Measurements from ENCODE around the gene MBLAC1.

MBLAC1 gene

DNA sequence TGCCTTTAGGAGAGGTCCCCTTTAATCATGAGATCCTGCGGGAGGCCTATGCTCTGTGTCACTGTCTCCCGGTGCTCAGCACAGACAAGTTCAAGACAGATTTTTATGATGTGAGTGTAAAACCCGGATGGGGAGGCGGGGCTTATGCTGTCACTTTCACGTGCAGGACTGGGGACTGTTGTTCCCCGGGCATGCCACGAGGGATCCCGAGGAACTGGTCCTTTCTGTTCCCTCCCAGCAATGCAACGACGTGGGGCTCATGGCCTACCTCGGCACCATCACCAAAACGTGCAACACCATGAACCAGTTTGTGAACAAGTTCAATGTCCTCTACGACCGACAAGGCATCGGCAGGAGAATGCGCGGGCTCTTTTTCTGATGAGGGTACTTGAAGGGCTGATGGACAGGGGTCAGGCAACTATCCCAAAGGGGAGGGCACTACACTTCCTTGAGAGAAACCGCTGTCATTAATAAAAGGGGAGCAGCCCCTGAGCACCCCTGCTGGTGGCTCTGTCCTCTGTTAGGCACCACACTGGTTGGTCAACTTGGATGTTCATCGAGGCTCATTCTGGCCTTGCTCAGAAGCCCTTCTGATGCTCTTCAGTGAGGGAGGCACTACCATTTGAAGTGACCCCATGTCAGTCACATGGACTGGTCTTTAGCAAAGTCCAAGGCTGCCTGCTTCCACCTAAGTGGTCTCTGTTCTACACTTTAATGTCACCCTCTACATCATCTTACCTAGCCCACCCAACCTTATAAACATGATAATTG lies 35.2 kb upstream of the MBLAC1 start:
- peak; percentile 7 for ATAC-seq
- peak; percentile 21; the same call in 1 of the 2 replicates for TF ChIP-seq RARB (CRISPR knock-in tag; IDR thresholded peaks at IDR 0.05)
- TF ChIP-seq, protein P1, sequence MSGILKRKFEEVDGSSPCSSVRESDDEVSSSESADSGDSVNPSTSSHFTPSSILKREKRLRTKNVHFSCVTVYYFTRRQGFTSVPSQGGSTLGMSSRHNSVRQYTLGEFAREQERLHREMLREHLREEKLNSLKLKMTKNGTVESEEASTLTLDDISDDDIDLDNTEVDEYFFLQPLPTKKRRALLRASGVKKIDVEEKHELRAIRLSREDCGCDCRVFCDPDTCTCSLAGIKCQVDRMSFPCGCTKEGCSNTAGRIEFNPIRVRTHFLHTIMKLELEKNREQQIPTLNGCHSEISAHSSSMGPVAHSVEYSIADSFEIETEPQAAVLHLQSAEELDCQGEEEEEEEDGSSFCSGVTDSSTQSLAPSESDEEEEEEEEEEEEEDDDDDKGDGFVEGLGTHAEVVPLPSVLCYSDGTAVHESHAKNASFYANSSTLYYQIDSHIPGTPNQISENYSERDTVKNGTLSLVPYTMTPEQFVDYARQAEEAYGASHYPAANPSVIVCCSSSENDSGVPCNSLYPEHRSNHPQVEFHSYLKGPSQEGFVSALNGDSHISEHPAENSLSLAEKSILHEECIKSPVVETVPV (CRISPR knock-in tag; IDR thresholded peaks at IDR 0.05) = peak; percentile 65; the same call in 1 of the 2 replicates
- no peak for TF ChIP-seq POU6F1 (CRISPR knock-in tag; IDR thresholded peaks at IDR 0.05; ENCODE audit: borderline replicate concordance, low read depth)
- no peak for TF ChIP-seq ZC3H10 (CRISPR knock-in tag; IDR thresholded peaks at IDR 0.05)
- TF ChIP-seq, protein P2, sequence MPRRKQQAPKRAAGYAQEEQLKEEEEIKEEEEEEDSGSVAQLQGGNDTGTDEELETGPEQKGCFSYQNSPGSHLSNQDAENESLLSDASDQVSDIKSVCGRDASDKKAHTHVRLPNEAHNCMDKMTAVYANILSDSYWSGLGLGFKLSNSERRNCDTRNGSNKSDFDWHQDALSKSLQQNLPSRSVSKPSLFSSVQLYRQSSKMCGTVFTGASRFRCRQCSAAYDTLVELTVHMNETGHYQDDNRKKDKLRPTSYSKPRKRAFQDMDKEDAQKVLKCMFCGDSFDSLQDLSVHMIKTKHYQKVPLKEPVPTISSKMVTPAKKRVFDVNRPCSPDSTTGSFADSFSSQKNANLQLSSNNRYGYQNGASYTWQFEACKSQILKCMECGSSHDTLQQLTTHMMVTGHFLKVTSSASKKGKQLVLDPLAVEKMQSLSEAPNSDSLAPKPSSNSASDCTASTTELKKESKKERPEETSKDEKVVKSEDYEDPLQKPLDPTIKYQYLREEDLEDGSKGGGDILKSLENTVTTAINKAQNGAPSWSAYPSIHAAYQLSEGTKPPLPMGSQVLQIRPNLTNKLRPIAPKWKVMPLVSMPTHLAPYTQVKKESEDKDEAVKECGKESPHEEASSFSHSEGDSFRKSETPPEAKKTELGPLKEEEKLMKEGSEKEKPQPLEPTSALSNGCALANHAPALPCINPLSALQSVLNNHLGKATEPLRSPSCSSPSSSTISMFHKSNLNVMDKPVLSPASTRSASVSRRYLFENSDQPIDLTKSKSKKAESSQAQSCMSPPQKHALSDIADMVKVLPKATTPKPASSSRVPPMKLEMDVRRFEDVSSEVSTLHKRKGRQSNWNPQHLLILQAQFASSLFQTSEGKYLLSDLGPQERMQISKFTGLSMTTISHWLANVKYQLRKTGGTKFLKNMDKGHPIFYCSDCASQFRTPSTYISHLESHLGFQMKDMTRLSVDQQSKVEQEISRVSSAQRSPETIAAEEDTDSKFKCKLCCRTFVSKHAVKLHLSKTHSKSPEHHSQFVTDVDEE (CRISPR knock-in tag; IDR thresholded peaks at IDR 0.05) = 0 out of 2 replicates have a peak, but pooled peaks have one; percentile 14
- no peak for TF ChIP-seq ZNF8 (CRISPR knock-in tag; IDR thresholded peaks at IDR 0.05)
- peak; percentile 34; the same call in 1 of the 2 replicates for TF ChIP-seq PATZ1 (CRISPR knock-in tag; IDR thresholded peaks at IDR 0.05; ENCODE audit: borderline replicate concordance)
- TF ChIP-seq ZFP3 (CRISPR knock-in tag; IDR thresholded peaks at IDR 0.05) = no peak
- TF ChIP-seq ZFP30 (CRISPR knock-in tag; IDR thresholded peaks at IDR 0.05) = no peak
- TF ChIP-seq GLIS3 (CRISPR knock-in tag; IDR thresholded peaks at IDR 0.05) = peak; percentile 80
- no peak for TF ChIP-seq OSR1 (CRISPR knock-in tag; IDR thresholded peaks at IDR 0.05)
- TF ChIP-seq ARNTL (CRISPR knock-in tag; IDR thresholded peaks at IDR 0.05; ENCODE audit: borderline replicate concordance, low read depth) = no peak
- no peak for TF ChIP-seq PPARA (CRISPR knock-in tag; IDR thresholded peaks at IDR 0.05; ENCODE audit: borderline replicate concordance)
- TF ChIP-seq ZNF70 (CRISPR knock-in tag; IDR thresholded peaks at IDR 0.05) = no peak
- no peak for TF ChIP-seq ZNF565 (CRISPR knock-in tag; conservative IDR thresholded peaks at IDR 0.05; ENCODE audit: low read depth)
- TF ChIP-seq CSDC2 (CRISPR knock-in tag; IDR thresholded peaks at IDR 0.05) = no peak
- no peak for TF ChIP-seq SNAI2 (CRISPR knock-in tag; IDR thresholded peaks at IDR 0.05)
- TF ChIP-seq TCF4 (CRISPR knock-in tag; IDR thresholded peaks at IDR 0.05; ENCODE audit: borderline replicate concordance) = peak; percentile 29; the same call in 1 of the 2 replicates
- TF ChIP-seq ISL1 (CRISPR knock-in tag; IDR thresholded peaks at IDR 0.05) = no peak
- TF ChIP-seq ESRRG (CRISPR knock-in tag; IDR thresholded peaks at IDR 0.05) = no peak
- 0 out of 2 replicates have a peak, but pooled peaks have one; percentile 16 for TF ChIP-seq TOX (CRISPR knock-in tag; IDR thresholded peaks at IDR 0.05; ENCODE audit: borderline replicate concordance)
- TF ChIP-seq BACH2 (CRISPR knock-in tag; IDR thresholded peaks at IDR 0.05; ENCODE audit: borderline replicate concordance) = no peak
- TF ChIP-seq CREB5 (CRISPR knock-in tag; IDR thresholded peaks at IDR 0.05; ENCODE audit: low read depth) = peak; percentile 20; the same call in 1 of the 2 replicates

- no peak for ATAC-seq
- 0 out of 2 replicates have a peak, but pooled peaks have one; percentile 27 for TF ChIP-seq GLIS3 (CRISPR knock-in tag; IDR thresholded peaks at IDR 0.05)
- TF ChIP-seq PATZ1 (CRISPR knock-in tag; IDR thresholded peaks at IDR 0.05; ENCODE audit: borderline replicate concordance) = no peak
These were observed 33.7 kb upstream of the MBLAC1 start for GRCh38 chr7:100093054-100093453.

Data from SK-N-SH treated with all-trans-retinoic acid at 6 μM for 48 hours (cell line).